Right lobe of liver (tissue), 4 donors: ENCODE measurements around the gene NFIB.

ENCODE experiments used
- POLR2A ChIP-seq: fragments of 450-650 bp; IDR thresholded peaks from one replicate; pipeline ENCODE4 v1.6.1; 2017; ENCODE audit warnings: antibody characterized with exemption, mild to moderate bottlenecking
- TF ChIP-seq, protein P1 (sequence below), 4 donors: fragments of 200-600 bp in 3 of 4; fragments of 450-650 bp in 1 of 4; IDR thresholded peaks; one replicate each; pipeline versions ENCODE4 v1.5.1 to v1.8.0; 2016 to 2022; ENCODE audit warnings: antibody characterized with exemption in 4 of 4, mild to moderate bottlenecking in 2 of 4
- donor health status: DM: no; HTN: no; CAD: no.
- donor health status: DM: no; HTN: no; CAD: no.
- donor health status: DM: no; HTN: yes; CAD: no.

DNA sequence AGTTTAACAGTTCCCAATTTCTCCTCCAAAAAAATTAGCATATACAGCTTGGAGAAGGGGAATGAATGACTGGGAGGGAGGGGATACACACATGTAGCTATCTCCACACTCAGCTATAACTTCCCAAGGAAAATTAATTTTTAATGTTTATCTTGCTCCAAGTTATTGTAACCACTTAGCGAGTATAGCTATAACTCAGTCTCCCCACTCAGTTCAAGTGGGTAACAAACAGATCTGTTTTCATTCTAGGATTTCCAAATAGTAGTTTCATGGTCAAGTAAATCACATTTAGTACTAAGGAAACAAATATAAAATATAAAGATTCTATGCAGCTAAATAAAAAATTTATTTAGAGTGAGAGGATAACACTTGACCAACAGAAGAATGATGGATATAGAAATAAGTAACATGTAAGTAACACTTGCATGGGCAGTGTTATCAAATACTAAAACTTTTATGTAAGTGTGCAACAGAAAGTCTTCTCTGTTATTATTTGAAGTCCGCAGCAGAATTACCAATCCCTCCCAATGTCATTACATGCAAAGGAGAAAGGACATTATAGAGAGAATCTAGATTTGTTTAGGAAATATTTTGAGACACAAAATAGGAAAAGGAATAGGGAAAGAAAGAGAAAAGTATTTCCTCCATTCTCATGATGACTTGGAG lies 10.2 kb upstream of the NFIB start:
- TF ChIP-seq, protein P1, sequence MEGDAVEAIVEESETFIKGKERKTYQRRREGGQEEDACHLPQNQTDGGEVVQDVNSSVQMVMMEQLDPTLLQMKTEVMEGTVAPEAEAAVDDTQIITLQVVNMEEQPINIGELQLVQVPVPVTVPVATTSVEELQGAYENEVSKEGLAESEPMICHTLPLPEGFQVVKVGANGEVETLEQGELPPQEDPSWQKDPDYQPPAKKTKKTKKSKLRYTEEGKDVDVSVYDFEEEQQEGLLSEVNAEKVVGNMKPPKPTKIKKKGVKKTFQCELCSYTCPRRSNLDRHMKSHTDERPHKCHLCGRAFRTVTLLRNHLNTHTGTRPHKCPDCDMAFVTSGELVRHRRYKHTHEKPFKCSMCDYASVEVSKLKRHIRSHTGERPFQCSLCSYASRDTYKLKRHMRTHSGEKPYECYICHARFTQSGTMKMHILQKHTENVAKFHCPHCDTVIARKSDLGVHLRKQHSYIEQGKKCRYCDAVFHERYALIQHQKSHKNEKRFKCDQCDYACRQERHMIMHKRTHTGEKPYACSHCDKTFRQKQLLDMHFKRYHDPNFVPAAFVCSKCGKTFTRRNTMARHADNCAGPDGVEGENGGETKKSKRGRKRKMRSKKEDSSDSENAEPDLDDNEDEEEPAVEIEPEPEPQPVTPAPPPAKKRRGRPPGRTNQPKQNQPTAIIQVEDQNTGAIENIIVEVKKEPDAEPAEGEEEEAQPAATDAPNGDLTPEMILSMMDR (IDR thresholded peaks at IDR 0.05): no peak
- TF ChIP-seq POLR2A: no peak
